ENCODE results near the gene LMBRD1.
"Not testable (repeated sequence)": the region's sequence is repeated elsewhere in the genome, so short reads cannot be mapped to it uniquely, and the experiment has no call there.

Gene LMBRD1

GRCh38 chr6:69732045-69732444, 64.8 kb downstream of the LMBRD1 start:
- no peak for DNase-seq

GRCh38 chr6:69729870-69730449, 66.8 kb downstream of the LMBRD1 start:
- no peak for DNase-seq

DNA sequence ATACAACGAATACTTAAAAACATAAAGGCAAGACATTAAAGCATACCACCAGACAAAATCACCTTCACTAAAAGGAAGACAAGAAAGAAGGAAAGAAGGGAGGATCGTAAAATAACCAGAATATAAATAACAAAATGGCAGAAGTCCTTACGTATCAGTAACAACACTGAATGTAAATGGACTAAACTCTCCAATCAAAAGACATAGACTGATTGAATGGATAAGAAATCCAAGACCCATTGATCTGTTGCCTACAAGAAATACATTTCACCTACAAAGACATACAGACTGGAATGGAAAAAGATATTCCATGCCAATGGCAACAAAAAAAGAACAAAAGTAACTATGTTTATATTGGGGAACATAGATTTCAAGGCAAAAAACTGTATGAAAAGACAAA, 74.1 kb downstream of the LMBRD1 start:
- DNase-seq, result no peak

- DNase-seq, result peak; percentile 7
These were observed 77.1 kb downstream of the LMBRD1 start for GRCh38 chr6:69719602-69720193.

- DNase-seq, result no peak
These were observed 90.1 kb downstream of the LMBRD1 start for GRCh38 chr6:69706724-69707123.

- no peak for DNase-seq
These were observed 90.9 kb downstream of the LMBRD1 start for GRCh38 chr6:69705954-69706353.

DNA sequence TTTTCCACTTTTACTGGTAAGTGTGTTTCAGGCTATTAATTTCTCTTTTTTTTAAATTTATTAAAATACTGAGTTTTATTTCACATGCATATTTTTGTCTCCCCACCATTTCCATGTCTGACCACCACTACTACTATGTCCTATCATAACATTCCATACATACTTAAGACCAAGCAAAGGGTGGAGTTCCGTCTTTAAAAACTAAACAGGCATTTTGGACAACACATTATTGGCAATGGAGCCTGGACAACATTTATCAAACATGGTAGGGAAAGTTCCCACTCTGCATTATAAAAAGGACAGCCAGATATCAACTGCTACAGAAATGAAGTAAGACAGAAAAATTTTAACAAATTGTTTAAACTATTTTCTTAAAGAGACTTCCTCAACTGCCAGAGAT, 91.9 kb downstream of the LMBRD1 start:
- no peak for DNase-seq

- no peak for DNase-seq
These were observed 97.2 kb downstream of the LMBRD1 start for GRCh38 chr6:69699655-69700054.

- no peak for DNase-seq
These were observed 100.5 kb downstream of the LMBRD1 start for GRCh38 chr6:69696273-69696672.

DNA sequence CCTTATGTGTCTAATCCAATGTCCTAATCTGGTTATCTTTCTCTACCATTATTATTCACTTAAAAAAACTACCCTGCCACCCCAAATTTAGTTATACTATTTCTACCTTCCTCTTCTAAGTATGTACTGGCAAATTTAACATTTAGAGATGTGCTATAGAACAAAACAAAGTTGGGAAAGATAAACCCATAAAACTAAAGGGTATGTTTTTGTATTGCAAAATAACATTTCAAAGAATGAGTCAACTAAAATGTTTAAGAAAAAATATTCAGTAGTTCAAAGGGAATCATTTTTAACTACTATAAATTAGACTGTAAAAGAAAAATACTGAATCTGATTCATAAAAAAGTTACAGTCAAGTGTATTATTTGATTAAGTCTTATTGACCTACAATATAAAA, 103.0 kb downstream of the LMBRD1 start:
- no peak for DNase-seq

- DNase-seq, result no peak
These were observed 105.8 kb downstream of the LMBRD1 start for GRCh38 chr6:69690986-69691385.

GRCh38 chr6:69680302-69680701, 116.5 kb downstream of the LMBRD1 start:
- DNase-seq, result no peak

DNA sequence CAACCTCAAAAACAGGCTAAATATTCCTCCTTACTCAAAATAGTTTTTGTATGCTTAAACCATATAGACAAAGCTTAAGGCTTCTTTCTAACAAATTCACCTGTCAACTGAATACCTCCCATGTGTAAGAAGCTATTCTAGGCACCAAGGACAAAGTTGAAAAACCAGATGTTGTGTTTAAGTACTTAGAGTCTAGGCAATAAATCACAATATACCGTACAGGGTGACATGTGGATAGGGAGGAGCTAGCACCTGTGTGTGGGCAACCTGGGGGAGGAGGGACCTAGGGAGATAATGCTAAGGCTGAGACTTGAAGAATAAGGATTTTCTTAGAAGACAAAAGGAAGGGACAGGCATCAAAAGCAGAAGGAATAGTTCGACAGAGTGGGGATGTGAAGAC, 123.5 kb downstream of the LMBRD1 start:
- DNase-seq, result no peak

DNA sequence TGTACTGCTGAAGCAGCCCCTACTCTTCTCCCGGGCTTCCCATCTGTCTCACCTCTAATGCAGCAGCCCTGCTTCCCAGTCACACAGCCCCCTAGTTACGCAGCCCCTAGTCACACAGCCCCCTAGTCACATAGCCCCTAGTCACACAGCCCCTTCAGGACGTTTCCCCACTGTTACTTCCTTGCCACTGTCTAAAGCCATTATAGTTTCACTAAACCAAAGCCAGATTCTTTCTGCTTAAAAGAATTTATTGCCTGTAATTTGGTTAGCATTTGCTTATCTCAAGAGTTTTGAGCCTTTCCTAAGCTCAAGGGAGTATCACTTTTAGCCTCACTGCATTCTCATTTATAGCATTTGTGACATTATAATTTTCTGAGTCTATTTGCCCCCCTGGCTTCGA, 127.9 kb downstream of the LMBRD1 start:
- no peak for DNase-seq

- DNase-seq, result not testable (repeated sequence)
These were observed 130.0 kb downstream of the LMBRD1 start for GRCh38 chr6:69666779-69667178.

- DNase-seq, result no peak
These were observed 131.4 kb downstream of the LMBRD1 start for GRCh38 chr6:69665437-69665836.

- DNase-seq, result no peak
These were observed 132.3 kb downstream of the LMBRD1 start for GRCh38 chr6:69664551-69664950.

DNA sequence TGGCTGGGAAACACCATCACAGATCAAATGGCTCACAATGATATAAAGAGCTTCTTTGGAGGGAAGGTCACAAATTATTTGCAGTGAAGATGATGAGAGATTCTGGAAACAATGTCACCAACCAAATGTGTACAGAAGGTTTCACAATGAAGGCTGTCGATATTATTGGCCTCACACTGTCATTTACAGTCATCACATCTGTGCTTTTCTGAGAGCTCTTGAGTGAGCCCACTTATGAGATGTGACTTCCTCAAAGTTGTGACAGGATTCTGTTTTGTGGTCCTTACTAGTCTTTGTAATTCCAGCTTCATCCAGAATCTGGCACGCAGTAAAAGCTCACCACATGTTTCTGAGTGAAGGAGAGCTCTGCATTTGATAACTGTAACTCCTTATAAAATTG, 133.6 kb downstream of the LMBRD1 start:
- no peak for DNase-seq

DNA sequence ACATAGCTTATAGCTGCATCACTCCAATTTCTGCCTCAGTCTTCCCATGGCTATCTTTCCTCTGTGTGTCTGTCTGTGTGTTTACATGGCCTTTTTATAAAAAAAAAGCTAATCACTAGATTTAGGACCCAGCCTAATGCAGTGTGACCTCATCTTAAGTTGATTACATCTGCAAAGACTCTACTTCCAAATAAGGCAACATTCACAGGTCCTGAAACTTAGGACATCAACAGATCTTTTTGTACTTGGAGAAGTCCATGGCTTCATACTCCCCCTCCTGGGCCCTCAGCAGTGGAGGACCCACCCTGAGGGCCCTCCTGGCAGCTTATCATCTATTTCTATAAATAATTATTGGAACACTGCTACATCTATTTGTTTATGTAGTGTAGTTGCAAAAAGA, 146.1 kb downstream of the LMBRD1 start:
- no peak for DNase-seq

GRCh38 chr6:69647726-69648125, 149.1 kb downstream of the LMBRD1 start:
- no peak for DNase-seq

DNA sequence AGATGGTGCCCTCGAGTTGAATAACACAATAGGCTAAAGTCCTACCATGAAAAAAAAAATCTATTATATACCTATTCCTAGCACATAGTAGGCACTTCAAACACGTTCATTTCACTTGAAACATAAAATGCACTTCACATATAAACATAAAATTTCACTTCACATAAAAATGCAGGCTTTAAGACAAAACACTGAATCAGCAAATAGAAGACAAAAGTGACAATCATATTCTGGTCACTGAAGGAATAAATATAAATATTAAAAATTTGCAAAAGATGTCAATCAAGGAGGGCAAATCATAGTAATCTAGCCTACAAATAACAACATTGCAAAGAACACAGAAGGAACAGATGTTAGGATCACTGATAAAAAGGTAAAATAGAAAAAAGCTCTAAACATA, 153.1 kb downstream of the LMBRD1 start:
- DNase-seq, result no peak

GRCh38 chr6:69632932-69633331, 163.9 kb downstream of the LMBRD1 start:
- DNase-seq, result no peak

GRCh38 chr6:69631552-69632346, 165.1 kb downstream of the LMBRD1 start:
- DNase-seq, result no peak

GRCh38 chr6:69630767-69631166, 166.0 kb downstream of the LMBRD1 start:
- no peak for DNase-seq
